Endothelial cell of umbilical vein (primary cell): ENCODE results near the gene FUT8.

Source experiments
- CTCF ChIP-seq, 2 donors: IDR thresholded peaks; 1 replicate in 1 of 2; 2 replicates in 1 of 2; pipeline ENCODE4 v1.5.1; 2011; ENCODE audit warnings: low read length in 2 of 2, mild to moderate bottlenecking in 2 of 2, moderate library complexity in 2 of 2, control low read depth in 1 of 2, inconsistent platforms in 1 of 2, low read depth in 1 of 2; ENCODE audit not compliant: insufficient read depth in 1 of 2; ENCODE audit errors: extremely low read depth in 1 of 2
- MAX ChIP-seq: IDR thresholded peaks from 2 replicates; pipeline ENCODE4 v1.6.1; 2011; ENCODE audit not compliant: insufficient read depth, insufficient read length
- POLR2A ChIP-seq: IDR thresholded peaks from 2 replicates; pipeline ENCODE4 v1.6.1; 2012; ENCODE audit warnings: low read depth, mild to moderate bottlenecking, control low read depth, low read length

- no peak for TF ChIP-seq POLR2A
- TF ChIP-seq CTCF (IDR thresholded peaks at IDR 0.05; ENCODE audit: extremely low read depth in 1 of 2, insufficient read depth in 1 of 2, low read depth in 1 of 2, low read length in 2 of 2) = no peak
- TF ChIP-seq MAX = no peak
Observed at GRCh38 chr14:65366802-65367565, 45.5 kb upstream of the FUT8 start.
